KBM-7 (cell line): ENCODE measurements around the gene RNF217.

Experiments used
- DNase-seq: peaks from one replicate; pipeline ENCODE4 v3.0.0-alpha.2; 2015
- in situ Hi-C: fragments of 300-500 bp; cut with MboI; formaldehyde crosslinking; loops from 2 replicates; pipeline ENCODE4 v1.14.3; 2020; ENCODE audit warnings: low sequenced_read_pairs, low pct_unique_long_range_greater_than_20kb, mixed read lengths

RNF217 gene

GRCh38 chr6:125077453-125077852 lies 115.2 kb downstream of the RNF217 start:
- in situ Hi-C loops = no loop called here
- no peak for DNase-seq

GRCh38 chr6:125078602-125079321 lies 116.5 kb downstream of the RNF217 start:
- in situ Hi-C loops = no loop called here
- DNase-seq = no peak

- DNase-seq = no peak
- in situ Hi-C loops = no loop called here
Observed at GRCh38 chr6:125082908-125083683, 120.9 kb downstream of the RNF217 start.

GRCh38 chr6:125083684-125083990 lies 121.4 kb downstream of the RNF217 start:
- in situ Hi-C loops = no loop called here
- no peak for DNase-seq

GRCh38 chr6:125086716-125087115 lies 124.5 kb downstream of the RNF217 start:
- in situ Hi-C loops = no loop called here
- no peak for DNase-seq

GRCh38 chr6:125088963-125089362 lies 126.7 kb downstream of the RNF217 start:
- no peak for DNase-seq
- in situ Hi-C loops = no loop called here

- in situ Hi-C loops = no loop called here
- DNase-seq = no peak
Observed at GRCh38 chr6:125094563-125094962, 132.3 kb downstream of the RNF217 start.

- in situ Hi-C loops = no loop called here
- no peak for DNase-seq
Observed at GRCh38 chr6:125095580-125096301, 133.5 kb downstream of the RNF217 start.

GRCh38 chr6:125097186-125097585 lies 134.9 kb downstream of the RNF217 start:
- no peak for DNase-seq

GRCh38 chr6:125098253-125098652 lies 136.0 kb downstream of the RNF217 start:
- in situ Hi-C loops = no loop called here
- DNase-seq = no peak

More at GRCh38 chr6:125097186-125097585, 134.9 kb downstream of the RNF217 start:
- in situ Hi-C loops = no loop called here

GRCh38 chr6:125099211-125100073 lies 137.2 kb downstream of the RNF217 start:
- DNase-seq = peak; percentile 76
- in situ Hi-C loops = loop anchor here (25.0 kb wide), 1 partner anchor 212 kb away; no protein-coding TSS in a partner anchor

GRCh38 chr6:125100074-125100652 lies 137.9 kb downstream of the RNF217 start:
- in situ Hi-C loops = loop anchor here (25.0 kb wide), 1 partner anchor 213 kb away; no protein-coding TSS in a partner anchor

GRCh38 chr6:125101128-125101527 lies 138.9 kb downstream of the RNF217 start:
- in situ Hi-C loops = loop anchor here (25.0 kb wide), 1 partner anchor 214 kb away; no protein-coding TSS in a partner anchor

More at GRCh38 chr6:125100074-125100652, 137.9 kb downstream of the RNF217 start:
- no peak for DNase-seq

GRCh38 chr6:125101631-125102030 lies 139.4 kb downstream of the RNF217 start:
- no peak for DNase-seq
- in situ Hi-C loops = loop anchor here (25.0 kb wide), 1 partner anchor 214 kb away; no protein-coding TSS in a partner anchor

More at GRCh38 chr6:125101128-125101527, 138.9 kb downstream of the RNF217 start:
- DNase-seq = no peak

GRCh38 chr6:125102411-125102810 lies 140.2 kb downstream of the RNF217 start:
- in situ Hi-C loops = loop anchor here (25.0 kb wide), 1 partner anchor 215 kb away; no protein-coding TSS in a partner anchor
- no peak for DNase-seq

- DNase-seq = no peak
- in situ Hi-C loops = loop anchor here (25.0 kb wide), 1 partner anchor 216 kb away; no protein-coding TSS in a partner anchor
Observed at GRCh38 chr6:125102891-125103290, 140.7 kb downstream of the RNF217 start.

GRCh38 chr6:125104425-125104824 lies 142.2 kb downstream of the RNF217 start:
- DNase-seq = no peak
- in situ Hi-C loops = loop anchor here (25.0 kb wide), 1 partner anchor 217 kb away; no protein-coding TSS in a partner anchor

- no peak for DNase-seq
- in situ Hi-C loops = loop anchor here (25.0 kb wide), 1 partner anchor 220 kb away; no protein-coding TSS in a partner anchor
Observed at GRCh38 chr6:125107048-125107447, 144.8 kb downstream of the RNF217 start.
